GM10847 (cell line): ENCODE data around the gene GOLGA5.

Experiments
- POLR2A ChIP-seq: IDR thresholded peaks from 2 replicates; pipeline ENCODE4 v1.6.1; 2011; ENCODE audit not compliant: insufficient read length; ENCODE audit errors: extremely low read depth

Gene GOLGA5

DNA sequence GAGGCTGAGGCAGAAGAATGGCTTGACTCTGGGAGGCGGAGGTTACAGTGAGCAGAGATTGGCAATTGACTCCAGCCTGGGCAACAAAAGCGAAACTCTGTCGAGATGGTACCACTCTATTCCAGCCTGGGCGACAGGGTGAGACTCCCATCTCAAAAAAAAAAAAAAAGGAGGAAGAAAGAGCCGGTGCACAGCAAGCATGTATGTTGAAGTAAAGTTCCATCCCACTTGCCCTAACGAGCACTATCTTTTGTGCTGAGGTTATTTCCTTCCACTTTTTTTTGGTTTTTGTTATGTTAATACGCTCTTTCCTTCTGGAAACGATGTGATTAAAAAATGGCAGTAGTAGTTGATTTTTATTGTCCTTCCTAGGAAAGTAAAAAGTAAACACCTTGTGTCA is 19.5 kb upstream of the GOLGA5 start:
- no peak for TF ChIP-seq POLR2A

DNA sequence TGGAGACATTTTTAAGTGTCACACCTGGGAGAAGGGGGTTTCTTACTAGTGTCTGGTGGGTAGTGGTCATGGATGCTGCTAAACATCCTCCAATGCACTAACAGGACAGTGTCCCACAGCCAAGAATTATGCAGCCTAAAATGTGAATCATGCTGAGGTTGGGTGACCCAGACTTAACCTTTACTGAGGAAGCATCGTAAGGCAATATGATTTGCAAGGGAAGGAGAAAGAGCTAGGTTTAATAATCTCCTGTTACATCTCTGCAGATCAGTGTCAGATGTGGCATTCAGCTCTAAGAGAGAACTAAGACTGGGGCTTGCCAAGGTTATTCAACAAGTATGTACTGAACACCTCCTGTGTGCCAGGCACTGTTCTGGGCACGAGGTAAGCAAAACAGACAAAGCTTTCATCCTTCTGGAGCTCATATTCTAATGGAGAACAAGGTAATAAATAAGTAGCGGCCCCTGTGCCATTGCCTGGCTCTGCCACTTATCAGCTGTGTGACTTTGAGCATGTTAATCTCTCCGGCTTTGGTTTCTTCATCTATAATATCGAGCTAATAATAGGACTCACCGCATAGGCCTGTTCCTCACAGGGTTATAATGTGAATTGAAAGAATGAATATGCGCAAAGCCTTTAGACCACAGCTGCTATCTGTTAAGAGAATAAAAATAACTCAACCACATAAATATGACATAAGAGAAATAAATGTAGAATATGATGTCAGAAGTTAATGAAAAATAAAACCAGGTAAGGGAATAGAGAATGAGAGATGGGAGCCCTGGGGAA is 13.5 kb upstream of the GOLGA5 start:
- TF ChIP-seq POLR2A: no peak

DNA sequence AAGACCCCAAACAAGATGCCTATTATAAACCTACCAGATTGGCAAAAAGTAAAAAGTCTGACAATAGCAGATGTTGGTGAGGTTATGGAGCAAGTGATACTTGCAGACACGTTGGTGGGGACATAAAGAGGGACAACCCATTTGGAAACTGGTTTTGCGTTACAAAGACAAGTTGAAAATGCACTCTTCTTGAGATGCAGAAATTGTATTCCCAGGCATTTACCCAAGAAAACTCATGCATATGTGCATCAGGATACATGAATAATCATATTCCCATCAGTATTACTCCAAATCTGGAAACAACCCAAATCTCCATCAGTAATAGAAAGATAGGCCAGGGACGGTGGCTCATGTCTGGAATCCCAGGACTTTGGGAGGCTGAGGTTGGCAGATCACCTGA is 12.8 kb upstream of the GOLGA5 start:
- no peak for TF ChIP-seq POLR2A

DNA sequence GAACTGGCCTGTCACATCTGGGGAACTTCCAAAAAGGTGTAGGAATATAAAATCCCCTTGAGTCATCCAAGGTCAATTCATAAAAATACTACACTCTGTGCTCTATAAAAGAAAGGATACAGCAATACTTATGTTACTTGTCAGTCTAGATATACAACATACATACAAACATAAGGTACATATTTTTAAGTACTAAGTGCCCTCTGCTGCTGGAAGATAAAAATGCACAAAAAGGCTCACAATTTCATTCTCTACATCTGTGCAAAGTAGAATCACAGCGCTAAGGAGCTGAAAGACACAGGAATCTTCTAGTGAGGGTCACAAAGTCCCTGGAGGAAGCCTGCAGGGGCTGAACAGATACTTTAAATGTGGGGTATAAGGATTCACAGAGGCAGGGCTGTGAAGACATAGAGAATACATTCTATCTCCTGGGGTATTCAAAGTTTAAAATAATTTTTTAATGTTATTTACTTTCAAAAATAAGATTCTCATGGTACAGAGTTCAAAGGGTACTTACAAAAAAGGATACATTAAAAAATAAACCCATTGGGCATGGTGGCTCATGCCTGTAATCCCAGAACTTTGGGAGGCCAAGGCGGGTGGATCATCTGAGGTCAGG is 10.2 kb upstream of the GOLGA5 start:
- TF ChIP-seq POLR2A: no peak

DNA sequence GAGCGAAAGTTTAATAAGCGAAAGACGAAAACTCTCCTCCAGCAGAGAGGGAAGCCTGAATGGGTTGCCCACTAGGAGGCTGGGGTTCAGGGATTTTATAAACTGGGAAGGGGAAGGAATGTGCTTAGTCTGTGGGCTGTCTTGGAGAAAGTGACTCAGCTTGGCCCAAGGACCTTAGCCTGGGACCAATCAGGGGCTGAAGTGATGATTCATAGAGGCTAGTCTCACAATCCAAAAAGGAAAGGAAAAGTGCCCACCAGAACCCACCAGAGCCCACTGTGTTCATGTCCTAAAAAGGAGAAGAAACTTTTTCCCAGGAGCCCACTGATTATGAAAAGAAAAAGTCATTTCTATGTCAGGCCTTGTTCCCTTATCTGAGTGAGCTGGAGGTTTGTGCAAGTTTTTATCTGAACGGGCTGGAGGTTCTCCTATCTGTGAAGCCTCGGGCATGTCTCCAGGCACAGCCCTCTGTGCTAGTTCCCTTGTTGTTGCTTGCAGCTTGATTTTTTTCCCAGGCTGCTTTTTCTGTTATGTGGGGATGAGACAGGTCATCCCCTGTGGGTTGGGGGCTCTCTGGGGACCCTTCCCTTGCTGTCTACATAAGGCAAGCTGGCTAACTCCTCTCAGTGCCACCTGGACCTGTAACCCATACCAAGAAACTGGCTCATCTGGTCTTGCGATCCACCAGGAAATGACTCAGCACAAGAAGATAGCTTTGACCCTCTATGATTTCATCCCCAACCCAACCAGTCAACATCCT is 8.3 kb upstream of the GOLGA5 start:
- no peak for TF ChIP-seq POLR2A

DNA sequence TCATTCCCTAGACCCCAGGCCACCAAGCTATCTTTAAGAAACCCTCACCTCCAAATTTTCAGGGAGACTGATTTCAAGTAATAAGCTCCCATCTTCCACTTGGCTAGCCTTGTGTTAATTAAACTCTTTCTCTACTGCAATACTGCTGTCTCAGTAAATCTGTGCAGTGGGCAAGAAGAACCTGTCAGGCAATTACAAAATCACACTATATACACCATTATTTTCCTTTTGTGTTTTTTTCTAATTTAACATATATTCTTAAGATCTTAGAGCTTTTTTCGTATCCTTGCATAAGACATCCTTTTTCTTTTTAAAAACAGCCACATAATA is 7.7 kb upstream of the GOLGA5 start:
- no peak for TF ChIP-seq POLR2A

DNA sequence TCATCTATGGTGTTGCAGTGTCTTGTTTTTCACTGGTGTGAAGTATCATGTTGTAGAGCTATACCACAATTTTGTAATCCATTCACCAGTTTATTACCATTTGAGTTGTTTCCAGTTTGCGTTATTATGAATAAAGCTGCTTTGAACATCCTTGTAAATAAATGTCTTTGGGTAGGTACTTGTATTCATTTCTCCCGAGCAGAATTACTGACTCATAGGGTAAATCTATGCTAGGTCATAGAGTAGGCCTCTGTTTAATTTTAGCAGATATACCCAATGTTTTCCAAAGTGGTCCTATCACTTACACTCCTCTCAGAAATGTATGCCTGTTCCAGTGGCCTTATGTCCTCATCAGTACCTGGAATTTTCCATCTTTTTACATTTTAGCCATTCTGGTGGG is 6.6 kb upstream of the GOLGA5 start:
- no peak for TF ChIP-seq POLR2A

DNA sequence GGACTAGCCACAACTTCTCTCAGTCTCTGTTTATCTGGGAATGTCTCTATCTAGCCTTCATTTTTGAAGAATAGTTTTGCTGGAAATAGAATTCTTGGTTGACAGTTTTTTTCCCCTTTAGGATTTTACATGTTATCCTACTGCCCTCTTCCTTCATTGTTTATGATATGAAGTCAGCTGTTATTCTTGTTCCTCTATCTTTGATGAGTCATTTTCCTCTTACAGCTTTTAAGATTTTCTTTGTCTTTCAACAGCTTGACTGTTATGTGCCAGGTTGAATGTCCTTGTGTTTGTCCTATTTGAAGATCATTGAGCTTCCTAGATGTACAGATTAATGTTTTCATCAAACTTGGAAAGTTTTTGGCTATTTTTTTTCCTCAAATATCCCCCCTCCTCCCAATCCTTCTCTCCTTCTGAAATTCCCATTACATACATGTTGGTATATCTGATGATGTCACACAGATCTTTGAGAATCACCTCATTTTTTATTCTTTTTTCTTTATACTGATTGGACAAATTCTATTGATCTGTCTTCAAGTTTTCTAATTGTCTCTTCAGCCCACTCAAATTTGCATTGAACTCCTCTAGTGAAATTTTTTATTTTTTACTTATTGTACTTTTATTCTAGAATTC is 4.5 kb upstream of the GOLGA5 start:
- no peak for TF ChIP-seq POLR2A

DNA sequence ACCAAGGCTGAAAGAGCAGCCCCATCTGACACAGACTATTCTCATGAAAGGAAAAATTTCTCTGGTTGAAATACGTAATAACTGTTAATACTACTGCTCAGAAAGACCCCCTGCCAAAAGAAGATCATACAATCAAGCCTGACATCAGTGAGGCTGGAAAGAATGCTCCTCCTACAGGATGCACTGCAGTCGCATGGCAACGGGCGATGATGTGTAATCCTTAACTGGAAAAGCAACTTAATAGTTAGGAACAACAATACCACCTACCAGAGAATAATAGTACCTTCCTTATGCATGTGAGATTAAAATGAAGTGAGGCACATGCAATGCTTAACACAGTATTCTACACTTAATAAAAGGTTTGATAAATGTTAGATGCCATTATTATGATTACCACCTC is 1.2 kb upstream of the GOLGA5 start:
- TF ChIP-seq POLR2A: no peak

DNA sequence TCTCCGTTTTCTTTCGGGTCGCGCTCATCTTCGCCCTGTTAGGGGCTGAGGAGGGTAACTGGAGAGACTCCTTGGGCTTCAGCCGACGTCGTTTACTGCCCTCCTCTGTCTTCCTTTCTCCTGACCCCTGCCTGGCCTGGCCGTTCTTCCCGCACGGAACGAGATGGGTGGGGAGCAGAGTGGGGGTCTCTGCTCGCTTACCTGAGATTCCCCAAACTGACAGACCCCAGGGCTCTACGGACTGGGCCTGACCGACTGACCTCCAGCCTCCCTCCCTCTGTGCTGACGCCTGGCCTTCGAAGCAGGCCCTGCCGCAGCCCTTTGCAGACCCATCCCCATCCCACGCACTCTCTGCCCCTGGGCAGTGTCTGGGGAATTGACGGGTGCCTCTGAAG is 439 bp downstream of the GOLGA5 start:
- no peak for TF ChIP-seq POLR2A

DNA sequence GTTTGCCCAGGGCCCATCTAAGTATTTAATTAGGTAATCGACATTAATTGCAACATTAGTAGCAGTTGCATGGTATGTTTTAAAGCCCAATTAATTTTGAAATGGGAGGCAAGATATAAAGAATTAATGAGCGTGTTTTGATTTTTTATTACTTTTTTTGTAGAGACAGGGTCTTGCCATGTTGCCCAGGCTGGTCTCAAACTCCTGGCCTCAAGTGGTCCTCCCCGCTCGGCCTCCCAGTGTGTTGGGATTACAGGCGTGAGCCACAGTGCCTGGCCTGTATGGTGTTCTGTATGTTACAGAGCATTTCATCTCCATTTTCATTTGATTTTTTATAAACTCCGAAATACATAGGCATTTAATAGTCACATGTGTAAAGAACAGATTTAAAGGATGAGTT is 856 bp downstream of the GOLGA5 start:
- no peak for TF ChIP-seq POLR2A

DNA sequence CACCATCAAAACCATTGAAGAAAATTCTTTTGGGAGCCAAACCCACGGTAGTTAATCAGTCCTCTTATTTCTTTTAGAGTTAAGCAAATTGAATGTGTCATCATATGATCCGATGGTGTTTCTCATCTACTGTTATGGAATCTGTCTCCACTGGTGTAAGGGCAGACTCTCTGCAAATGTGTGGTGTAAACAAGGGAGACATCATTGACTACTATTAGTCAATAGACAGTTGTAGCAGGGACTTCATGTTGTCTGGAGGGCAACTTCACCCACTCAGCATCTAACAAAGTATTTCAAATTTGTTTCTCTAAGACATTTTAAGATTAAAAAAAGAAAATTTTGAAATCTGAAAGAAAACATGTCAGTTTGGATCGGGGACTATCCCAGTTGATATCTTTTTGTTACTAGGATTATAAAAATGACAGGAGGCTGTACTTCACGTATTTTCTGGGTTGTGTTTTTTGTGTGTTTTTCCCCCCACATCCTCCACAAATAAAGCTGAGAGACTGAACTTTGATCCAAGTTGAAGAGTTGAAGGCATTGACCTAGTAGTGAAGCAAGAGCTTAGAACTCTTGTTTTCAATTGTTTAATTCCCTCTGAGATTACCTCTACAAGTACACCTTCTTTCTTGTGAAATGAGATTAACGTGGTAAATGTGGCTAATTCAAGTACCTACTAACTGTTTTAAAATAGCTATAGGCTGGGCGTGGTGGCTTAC is 4.0 kb downstream of the GOLGA5 start:
- no peak for TF ChIP-seq POLR2A

DNA sequence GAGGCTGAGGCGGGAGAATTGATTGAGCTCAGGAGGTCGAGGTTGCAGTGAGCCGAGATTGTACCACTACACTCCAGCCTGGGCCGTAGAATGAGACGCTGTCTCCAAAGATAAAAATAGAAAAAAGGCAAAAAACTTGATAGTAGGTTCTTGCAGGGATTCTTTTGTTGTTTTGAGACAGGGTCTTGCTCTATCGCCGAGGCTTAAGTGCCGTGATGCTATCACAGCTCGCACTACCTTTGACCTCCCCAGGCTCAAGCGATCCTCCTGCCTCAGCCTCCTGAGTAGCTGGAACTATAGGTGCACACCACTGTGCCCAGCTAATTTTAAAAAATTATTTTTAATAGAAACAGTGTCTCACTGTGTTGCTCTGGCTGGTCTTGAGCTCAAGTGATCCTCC is 4.7 kb downstream of the GOLGA5 start:
- no peak for TF ChIP-seq POLR2A

DNA sequence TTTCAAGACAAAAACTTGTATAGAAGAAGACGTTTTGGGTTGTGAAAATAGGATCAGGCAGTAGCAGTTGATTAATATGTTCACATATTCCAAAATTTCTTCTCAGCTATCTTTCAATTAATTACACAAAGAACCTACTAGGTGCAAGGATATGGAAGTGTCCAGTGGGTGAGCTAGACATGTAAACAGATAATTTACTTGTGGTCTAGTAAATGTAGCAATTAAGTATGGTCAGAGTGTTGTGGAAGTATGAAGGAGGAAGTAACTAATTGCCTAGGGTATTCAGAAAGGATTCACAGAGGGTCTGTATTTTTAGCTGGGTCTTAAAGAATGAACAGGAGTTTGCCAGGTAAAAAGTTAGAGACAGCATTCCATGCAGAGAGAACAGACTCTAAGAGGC is 5.9 kb downstream of the GOLGA5 start:
- TF ChIP-seq POLR2A: no peak

DNA sequence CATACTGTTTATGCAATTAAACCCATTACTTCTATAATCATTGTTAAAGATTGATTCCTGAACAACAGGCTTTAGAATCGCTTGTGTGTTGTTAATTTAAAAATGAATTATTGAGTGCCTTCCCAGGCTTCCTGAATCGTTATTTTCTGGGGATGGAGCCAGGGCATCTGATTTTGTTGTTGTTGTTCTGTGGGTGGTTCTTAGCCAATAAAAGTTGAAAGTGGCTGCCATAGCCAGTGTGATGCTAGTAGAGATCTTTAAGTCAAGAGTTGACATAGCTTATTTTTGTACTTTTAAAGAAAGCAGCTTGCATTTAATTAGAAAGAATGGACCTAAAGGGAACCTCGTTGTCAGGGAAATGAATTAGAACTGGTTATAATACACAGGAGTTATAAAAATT is 6.4 kb downstream of the GOLGA5 start:
- TF ChIP-seq POLR2A: no peak
